GM12892 (cell line): ENCODE measurements around the gene CARMIL1.

Experiments
- DNase-seq: peaks from one replicate; pipeline ENCODE4 v3.0.0; 2011; ENCODE audit not compliant: insufficient read length
- FAIRE-seq: peaks from 2 replicates; lab custom pipeline; 2011; peaks lifted over from hg19 to GRCh38; lab: Jason Lieb, UNC
- POLR2A ChIP-seq: IDR thresholded peaks from 2 replicates; pipeline ENCODE4 v1.6.1; 2011; ENCODE audit warnings: low read depth, low read length, control low read depth
- POLR2AphosphoS5 ChIP-seq: IDR thresholded peaks from 2 replicates; pipeline ENCODE4 v1.6.1; 2011; ENCODE audit warnings: low read depth, low read length, control low read depth
- TAF1 ChIP-seq: IDR thresholded peaks from 2 replicates; pipeline ENCODE4 v1.6.1; 2011; ENCODE audit warnings: low read depth, mild to moderate bottlenecking, control low read depth, low read length, borderline replicate concordance

CARMIL1 gene

DNA sequence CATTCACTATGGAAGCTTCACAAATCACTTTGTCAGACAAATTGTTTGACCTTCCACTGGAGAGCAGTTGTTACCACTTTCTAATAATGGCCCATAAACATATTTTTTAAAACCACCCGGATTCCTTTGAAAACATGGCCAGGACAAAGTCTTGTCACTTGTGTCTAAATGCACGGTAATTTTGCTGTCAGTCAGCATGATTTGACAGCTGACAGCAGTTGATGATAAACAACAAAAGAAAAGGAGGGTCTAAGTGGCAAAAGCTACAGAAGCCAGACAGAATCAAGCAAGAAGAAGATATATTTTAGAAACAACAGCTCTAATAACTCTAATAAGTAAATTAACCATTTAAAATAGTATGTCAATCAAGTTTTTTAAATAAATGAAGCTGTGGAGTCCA is 27.7 kb upstream of the CARMIL1 start:
- DNase-seq: no peak
- TF ChIP-seq TAF1: no peak
- TF ChIP-seq POLR2A: no peak
- TF ChIP-seq POLR2AphosphoS5: no peak
- no peak for FAIRE-seq

DNA sequence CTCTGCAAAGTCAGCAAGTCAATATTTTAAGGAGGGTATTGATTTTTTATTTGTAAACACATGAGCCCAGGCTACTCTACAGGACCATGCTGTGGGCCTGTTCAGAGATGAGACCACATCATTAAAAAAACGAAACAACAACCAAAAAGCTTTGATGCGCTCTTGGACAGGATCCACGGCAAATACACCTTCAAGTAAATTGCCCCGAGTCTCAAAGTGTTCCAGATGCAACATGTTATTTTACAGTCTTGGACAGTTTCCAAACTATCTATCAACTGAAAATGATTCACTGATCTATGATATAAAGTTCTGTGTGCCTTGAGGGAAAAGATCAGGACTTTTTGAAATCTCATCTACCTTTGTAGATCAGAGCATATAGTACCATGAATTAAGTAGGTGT is 25.8 kb upstream of the CARMIL1 start:
- TF ChIP-seq TAF1 (no peak), POLR2A (no peak), POLR2AphosphoS5 (no peak)
- FAIRE-seq: no peak
- no peak for DNase-seq

DNA sequence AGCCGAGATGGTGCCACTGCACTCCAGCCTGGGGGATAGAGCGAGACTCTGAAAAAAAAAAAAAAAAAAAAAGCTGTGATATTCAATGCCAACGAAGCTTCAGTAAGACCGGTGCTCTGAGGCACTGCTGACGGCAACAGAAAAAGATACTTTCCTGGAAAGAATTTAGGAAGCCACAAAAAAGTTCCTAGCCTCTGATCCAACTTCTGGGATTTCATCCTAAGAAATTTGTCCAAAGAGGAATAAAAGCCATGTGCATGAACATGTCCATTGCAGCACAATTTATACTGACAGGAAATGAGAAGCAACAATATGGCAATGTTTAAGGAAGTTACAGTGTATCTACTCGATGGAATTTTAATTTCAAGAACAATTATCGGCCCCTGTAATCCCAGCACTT is 24.5 kb upstream of the CARMIL1 start:
- TF ChIP-seq POLR2A: no peak
- no peak for TF ChIP-seq TAF1
- no peak for FAIRE-seq
- no peak for DNase-seq

DNA sequence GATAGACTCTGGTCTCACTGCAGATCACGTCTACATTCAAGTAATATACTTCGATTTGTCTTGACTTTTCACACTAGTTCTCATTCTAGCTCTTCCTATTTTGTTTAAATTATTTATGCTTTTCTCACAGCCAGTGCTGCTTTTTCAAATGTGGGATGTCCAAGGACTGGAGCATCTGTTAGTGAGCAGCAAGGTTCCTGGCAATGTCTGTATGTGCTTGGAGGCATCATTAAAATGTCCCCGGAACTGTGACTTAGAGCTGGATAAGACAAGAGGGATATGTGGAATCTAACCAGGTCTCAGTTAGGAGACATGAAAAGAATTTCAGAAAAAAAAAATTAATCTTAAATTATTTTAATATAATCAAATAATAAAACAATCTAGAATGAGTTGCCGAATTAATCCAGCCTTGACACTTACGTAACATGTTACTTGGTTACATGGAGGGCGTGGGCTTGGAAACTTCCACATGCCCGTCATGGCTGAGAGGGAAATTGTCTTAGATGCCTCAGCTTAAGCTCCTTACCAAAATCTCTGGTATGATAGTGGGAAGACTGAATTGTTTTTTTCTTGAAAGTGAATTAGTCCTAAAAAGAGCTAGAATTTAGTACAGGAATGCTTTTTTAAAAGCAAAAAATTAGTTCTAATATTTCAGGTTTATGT is 21.4 kb upstream of the CARMIL1 start:
- FAIRE-seq (no peak), DNase-seq (no peak)
- no peak for TF ChIP-seq TAF1
- TF ChIP-seq POLR2AphosphoS5: no peak
- no peak for TF ChIP-seq POLR2A

DNA sequence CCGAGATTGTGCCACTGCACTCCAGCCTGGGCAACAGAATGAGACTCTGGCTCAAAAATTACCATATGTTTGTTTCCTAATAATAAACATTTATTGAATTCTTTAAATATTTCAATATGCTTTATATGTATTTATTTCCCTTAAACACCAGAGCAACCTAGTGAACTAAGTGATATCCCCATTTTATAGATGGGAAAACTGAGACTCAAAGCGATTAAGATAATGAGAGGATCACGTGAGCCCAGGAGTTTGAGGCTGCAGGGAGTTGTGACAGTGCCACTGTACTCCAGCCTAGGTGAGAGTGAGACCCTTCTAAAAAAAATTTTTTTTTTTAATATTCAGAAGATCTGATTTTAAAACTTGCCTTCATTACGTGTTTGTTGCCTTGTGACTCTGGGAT is 19.4 kb upstream of the CARMIL1 start:
- DNase-seq (no peak), FAIRE-seq (no peak)
- TF ChIP-seq POLR2A (no peak), TAF1 (no peak), POLR2AphosphoS5 (no peak)

DNA sequence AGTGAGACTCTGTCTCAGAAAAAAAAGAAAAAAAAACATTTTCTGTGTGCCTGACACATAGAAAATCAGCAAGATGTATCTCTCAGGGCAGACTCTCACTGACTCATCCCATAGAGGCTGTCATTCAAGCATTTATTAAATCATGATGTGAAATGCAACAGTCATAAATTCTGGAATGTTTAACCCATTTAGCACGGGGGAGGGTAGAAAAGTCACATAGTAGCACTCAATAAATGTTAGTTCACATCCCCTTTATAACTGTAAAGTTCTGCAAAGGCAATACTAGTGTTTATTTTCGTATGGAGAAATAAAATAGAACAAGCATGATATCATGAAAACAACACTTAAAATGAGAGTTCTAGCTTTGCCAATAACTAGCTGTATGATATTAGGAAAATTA is 15.5 kb upstream of the CARMIL1 start:
- no peak for DNase-seq
- no peak for FAIRE-seq
- no peak for TF ChIP-seq POLR2AphosphoS5
- no peak for TF ChIP-seq POLR2A
- no peak for TF ChIP-seq TAF1

DNA sequence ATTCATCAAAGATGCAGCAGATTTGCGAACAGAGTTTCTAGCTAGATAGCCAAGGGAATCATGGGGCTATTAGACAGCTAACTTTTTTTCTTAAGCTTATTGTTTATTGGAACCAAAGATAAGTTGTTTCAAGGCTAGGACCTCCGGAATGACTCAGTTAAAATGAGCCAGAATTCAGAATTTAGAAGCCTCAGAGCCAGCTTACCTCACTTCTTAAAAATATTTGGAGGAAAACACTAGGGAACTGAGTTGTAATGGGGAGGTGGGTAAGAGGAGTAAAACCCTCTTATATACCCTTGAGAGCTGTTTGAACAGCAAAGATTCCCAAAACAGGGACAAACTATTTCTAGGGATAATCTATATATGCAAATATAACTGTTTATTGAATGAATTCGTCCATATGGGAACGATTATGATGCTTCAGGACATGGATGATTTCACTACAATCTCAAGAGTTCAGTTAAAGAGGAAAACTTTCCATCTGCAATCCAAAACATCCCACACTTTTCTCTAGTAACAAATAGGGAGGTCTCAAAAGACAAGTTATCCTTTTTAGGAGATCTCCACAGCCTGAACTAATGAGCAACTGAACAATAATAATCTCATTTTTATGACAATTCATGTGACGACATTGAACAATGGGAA is 12.6 kb upstream of the CARMIL1 start:
- TF ChIP-seq TAF1: no peak
- no peak for TF ChIP-seq POLR2AphosphoS5
- TF ChIP-seq POLR2A: no peak
- no peak for FAIRE-seq

DNA sequence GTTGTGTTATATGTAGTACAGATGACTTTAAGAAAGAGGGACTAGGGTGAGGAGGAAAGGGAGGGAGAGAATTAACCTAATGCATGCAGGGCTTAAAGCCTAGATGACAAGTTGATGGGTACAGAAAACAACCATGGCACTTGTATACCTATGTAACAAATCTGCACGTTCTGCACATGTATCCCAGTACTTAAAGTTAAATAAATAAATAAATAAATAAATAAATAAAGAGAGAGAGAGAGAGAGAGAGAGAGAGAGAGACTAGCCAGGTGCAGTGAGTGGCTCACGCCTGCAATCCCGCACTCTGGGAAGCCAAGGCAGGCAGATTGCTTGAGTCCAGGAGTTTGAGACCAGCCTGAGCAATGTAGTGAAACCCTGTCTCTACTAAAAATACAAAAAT is 11.5 kb upstream of the CARMIL1 start:
- FAIRE-seq (no peak), DNase-seq (no peak)
- no peak for TF ChIP-seq POLR2A
- no peak for TF ChIP-seq POLR2AphosphoS5
- no peak for TF ChIP-seq TAF1

More for the DNA sequence above, 12.6 kb upstream of the CARMIL1 start:
- DNase-seq: no peak

DNA sequence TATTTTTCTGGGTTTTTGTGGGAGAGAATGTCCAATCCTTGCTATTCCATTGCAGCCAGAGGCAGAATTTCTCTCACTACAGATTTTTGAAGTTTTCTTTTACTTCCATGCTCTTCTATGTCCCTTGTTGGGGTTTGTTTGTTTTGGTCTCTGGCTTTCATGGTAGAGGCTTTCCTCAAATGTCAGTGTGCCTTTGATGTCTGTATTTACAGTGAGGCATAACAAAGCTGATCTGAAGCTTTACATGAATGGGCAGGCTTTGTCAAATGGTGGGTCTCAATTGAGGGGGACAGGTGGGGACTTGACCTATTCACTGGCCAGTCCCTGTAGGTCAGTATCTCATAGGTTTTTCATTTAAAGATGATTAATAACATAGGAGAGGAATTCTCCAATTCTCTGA is 8.6 kb upstream of the CARMIL1 start:
- TF ChIP-seq POLR2A (no peak), TAF1 (no peak), POLR2AphosphoS5 (no peak)
- no peak for FAIRE-seq
- DNase-seq: no peak

DNA sequence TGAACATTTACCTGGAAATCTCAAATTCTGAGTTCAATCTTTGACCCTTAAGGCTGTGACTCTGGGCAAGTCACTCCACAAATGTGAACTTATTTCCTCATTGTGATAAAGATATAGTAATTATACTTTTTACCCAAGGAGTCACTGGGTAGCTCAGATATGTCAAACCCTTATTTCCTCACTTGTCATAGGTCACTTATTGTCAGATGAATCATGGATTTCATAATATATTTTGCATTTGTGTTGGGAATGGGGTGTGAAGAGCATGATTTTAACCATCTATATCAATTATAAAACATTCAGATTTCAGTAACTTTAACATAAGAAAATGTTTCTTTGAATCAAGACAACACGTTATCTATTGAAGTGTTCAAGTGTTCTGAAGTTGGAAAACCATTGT is 3.7 kb upstream of the CARMIL1 start:
- no peak for DNase-seq
- TF ChIP-seq POLR2AphosphoS5 (no peak), TAF1 (no peak), POLR2A (no peak)
- FAIRE-seq: no peak

DNA sequence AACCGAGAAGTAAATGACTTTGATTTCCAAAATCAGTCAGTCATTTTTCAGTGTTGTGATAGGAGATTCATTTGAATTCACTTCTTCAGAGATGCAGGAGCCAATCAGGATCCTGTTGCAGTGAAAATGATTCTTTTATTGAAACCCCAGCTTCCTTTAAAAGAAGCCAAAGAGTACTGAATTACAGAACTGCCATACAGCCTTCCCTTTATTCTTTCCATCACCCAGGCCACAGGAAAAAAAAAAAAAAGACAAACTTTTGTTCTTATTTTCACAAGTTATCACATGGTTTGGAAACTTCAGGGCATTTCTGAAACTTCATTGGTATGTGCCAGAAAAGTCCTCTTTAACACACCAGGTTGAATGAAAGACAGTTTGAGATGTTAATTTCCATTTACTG is 1.8 kb upstream of the CARMIL1 start:
- DNase-seq (no peak), FAIRE-seq (no peak)
- no peak for TF ChIP-seq POLR2AphosphoS5
- TF ChIP-seq TAF1: no peak
- no peak for TF ChIP-seq POLR2A

DNA sequence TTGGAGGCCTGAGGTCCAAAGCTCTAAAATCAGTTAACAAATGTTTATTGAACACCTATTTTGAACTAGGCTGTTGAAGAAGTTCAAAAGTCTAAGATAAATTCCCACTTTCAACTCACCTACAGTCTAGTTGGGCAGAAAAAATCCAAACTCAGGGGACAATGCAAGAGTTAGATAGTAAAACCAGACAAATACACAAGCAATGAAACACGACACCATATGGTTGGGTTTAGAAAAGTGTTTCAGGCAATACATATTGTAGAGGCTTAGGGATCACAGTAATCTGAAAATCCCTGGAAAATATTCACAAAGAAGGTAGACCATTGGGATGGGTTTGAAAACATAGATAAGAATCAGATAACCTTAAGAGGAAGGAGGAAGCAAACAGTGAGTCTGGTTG is 1.3 kb upstream of the CARMIL1 start:
- DNase-seq (no peak), FAIRE-seq (no peak)

More for the DNA sequence above, 1.3 kb upstream of the CARMIL1 start:
- TF ChIP-seq POLR2AphosphoS5 (no peak), POLR2A (no peak), TAF1 (no peak)
